Activated effector memory CD4-positive, alpha-beta T cell treated with Interleukin-2 at 50 U/mL for 16 hours (primary cell): ENCODE results near the gene AGPAT2.

Source experiments
- DNase-seq: peaks from one replicate; pipeline ENCODE4 v3.0.0-alpha.2; 2020

The AGPAT2 gene

GRCh38 chr9:136659861-136660784 is 27.1 kb downstream of the AGPAT2 start:
- DNase-seq, result no peak

- DNase-seq, result no peak
These were observed 28.3 kb downstream of the AGPAT2 start for GRCh38 chr9:136658849-136659535.

GRCh38 chr9:136657974-136658848 is 29.0 kb downstream of the AGPAT2 start:
- no peak for DNase-seq

- no peak for DNase-seq
These were observed 30.3 kb downstream of the AGPAT2 start for GRCh38 chr9:136656795-136657611.

GRCh38 chr9:136656183-136656738 is 31.0 kb downstream of the AGPAT2 start:
- no peak for DNase-seq

GRCh38 chr9:136655536-136656182 is 31.6 kb downstream of the AGPAT2 start:
- DNase-seq, result no peak

GRCh38 chr9:136654820-136655535 is 32.3 kb downstream of the AGPAT2 start:
- no peak for DNase-seq

- DNase-seq, result no peak
These were observed 33.8 kb downstream of the AGPAT2 start for GRCh38 chr9:136653323-136654079.

GRCh38 chr9:136651860-136652259 is 35.4 kb downstream of the AGPAT2 start:
- no peak for DNase-seq

GRCh38 chr9:136650648-136651047 is 36.6 kb downstream of the AGPAT2 start:
- no peak for DNase-seq

- no peak for DNase-seq
These were observed 37.2 kb downstream of the AGPAT2 start for GRCh38 chr9:136650021-136650420.

- no peak for DNase-seq
These were observed 38.5 kb downstream of the AGPAT2 start for GRCh38 chr9:136648751-136649150.

GRCh38 chr9:136646827-136647711 is 40.2 kb downstream of the AGPAT2 start:
- DNase-seq, result no peak

GRCh38 chr9:136645903-136646754 is 41.1 kb downstream of the AGPAT2 start:
- DNase-seq, result no peak

GRCh38 chr9:136645352-136645902 is 41.8 kb downstream of the AGPAT2 start:
- DNase-seq, result no peak

GRCh38 chr9:136644593-136645351 is 42.5 kb downstream of the AGPAT2 start:
- DNase-seq, result peak; percentile 54

GRCh38 chr9:136644343-136644592 is 43.0 kb downstream of the AGPAT2 start:
- DNase-seq, result no peak
